OCI-LY1 (cell line): ENCODE results near the gene POLE.

Experiments
- H2AFZ ChIP-seq: fragments of 200-600 bp; sonication (generic), shearing (Covaris generic); 2 replicates; pipeline ENCODE4 v1.6.0; 2014; ENCODE audit warnings: antibody characterized with exemption, mild to moderate bottlenecking, low read length
- H3F3A ChIP-seq: fragments of 200-600 bp; sonication (generic), shearing (Covaris generic); 2 replicates; pipeline ENCODE4 v1.6.0; 2014; ENCODE audit warnings: mild to moderate bottlenecking, antibody characterized with exemption, low read length, moderate library complexity; ENCODE audit not compliant: insufficient read depth
- H3K27ac ChIP-seq: fragments of 200-600 bp; sonication (generic); 2 replicates; pipeline ENCODE4 v1.5.1; 2014; ENCODE audit warnings: low read length, mixed run types, mild to moderate bottlenecking, low read depth; ENCODE audit not compliant: poor library complexity, severe bottlenecking
- H3K27me3 ChIP-seq: fragments of 200-600 bp; sonication (generic); 2 replicates; pipeline ENCODE4 v1.6.0; 2014; ENCODE audit warnings: antibody characterized with exemption, mild to moderate bottlenecking, low read length, moderate library complexity; ENCODE audit not compliant: insufficient read depth
- H3K36me3 ChIP-seq: fragments of 200-600 bp; sonication (generic); 2 replicates; pipeline ENCODE4 v1.6.1; 2014; ENCODE audit warnings: mild to moderate bottlenecking, antibody characterized with exemption, low read length, moderate library complexity, mixed read lengths; ENCODE audit not compliant: insufficient read depth
- H3K4me1 ChIP-seq: fragments of 200-600 bp; sonication (generic); 2 replicates; pipeline ENCODE4 v1.5.1; 2014; ENCODE audit warnings: mild to moderate bottlenecking, low read length, moderate library complexity; ENCODE audit not compliant: insufficient read depth, severe bottlenecking
- H3K4me2 ChIP-seq: fragments of 200-600 bp; sonication (generic), shearing (Covaris generic); 2 replicates; pipeline ENCODE4 v1.6.1; 2014; ENCODE audit warnings: low read length
- H3K4me3 ChIP-seq: fragments of 200-600 bp; sonication (generic); 2 replicates; pipeline ENCODE4 v1.5.1; 2014; ENCODE audit warnings: low read length, low read depth, mild to moderate bottlenecking, mixed read lengths; ENCODE audit not compliant: poor library complexity, severe bottlenecking
- H3K79me2 ChIP-seq: fragments of 200-600 bp; shearing (Covaris generic); 2 replicates; pipeline ENCODE4 v1.6.1; 2016; ENCODE audit warnings: mixed run types, low read length, mixed read lengths; ENCODE audit not compliant: insufficient read depth
- H3K9ac ChIP-seq: fragments of 200-600 bp; sonication (generic), shearing (Covaris generic); 2 replicates; pipeline ENCODE4 v1.6.1; 2014; ENCODE audit warnings: mild to moderate bottlenecking, low read length, mixed read lengths
- H3K9me2 ChIP-seq: fragments of 200-600 bp; sonication (generic), shearing (Covaris generic); 2 replicates; pipeline ENCODE4 v1.6.1; 2014; ENCODE audit warnings: low read depth, mild to moderate bottlenecking, low read length, mixed read lengths
- H3K9me3 ChIP-seq: fragments of 200-600 bp; shearing (Covaris generic); 2 replicates; pipeline ENCODE4 v1.6.1; 2014; ENCODE audit warnings: low read length, mixed read lengths
- H4K20me1 ChIP-seq: fragments of 200-600 bp; sonication (generic), shearing (Covaris generic); 2 replicates; pipeline ENCODE4 v1.6.0; 2016; ENCODE audit warnings: mild to moderate bottlenecking, low read length; ENCODE audit not compliant: insufficient read depth
- EZH2 ChIP-seq: fragments of 200-600 bp; sonication (generic), shearing (Covaris generic); IDR thresholded peaks from 2 replicates; pipeline ENCODE4 v1.8.0; 2017; ENCODE audit warnings: borderline replicate concordance, mixed run types, mild to moderate bottlenecking, antibody characterized with exemption, low read length, moderate library complexity, mixed read lengths
- TF ChIP-seq, protein P1 (sequence below): fragments of 200-600 bp; sonication (generic), shearing (Covaris generic); IDR thresholded peaks from 2 replicates; pipeline ENCODE4 v1.5.1; 2017; ENCODE audit warnings: mild to moderate bottlenecking, antibody characterized with exemption, low read length, moderate library complexity, mixed read lengths

POLE gene

DNA sequence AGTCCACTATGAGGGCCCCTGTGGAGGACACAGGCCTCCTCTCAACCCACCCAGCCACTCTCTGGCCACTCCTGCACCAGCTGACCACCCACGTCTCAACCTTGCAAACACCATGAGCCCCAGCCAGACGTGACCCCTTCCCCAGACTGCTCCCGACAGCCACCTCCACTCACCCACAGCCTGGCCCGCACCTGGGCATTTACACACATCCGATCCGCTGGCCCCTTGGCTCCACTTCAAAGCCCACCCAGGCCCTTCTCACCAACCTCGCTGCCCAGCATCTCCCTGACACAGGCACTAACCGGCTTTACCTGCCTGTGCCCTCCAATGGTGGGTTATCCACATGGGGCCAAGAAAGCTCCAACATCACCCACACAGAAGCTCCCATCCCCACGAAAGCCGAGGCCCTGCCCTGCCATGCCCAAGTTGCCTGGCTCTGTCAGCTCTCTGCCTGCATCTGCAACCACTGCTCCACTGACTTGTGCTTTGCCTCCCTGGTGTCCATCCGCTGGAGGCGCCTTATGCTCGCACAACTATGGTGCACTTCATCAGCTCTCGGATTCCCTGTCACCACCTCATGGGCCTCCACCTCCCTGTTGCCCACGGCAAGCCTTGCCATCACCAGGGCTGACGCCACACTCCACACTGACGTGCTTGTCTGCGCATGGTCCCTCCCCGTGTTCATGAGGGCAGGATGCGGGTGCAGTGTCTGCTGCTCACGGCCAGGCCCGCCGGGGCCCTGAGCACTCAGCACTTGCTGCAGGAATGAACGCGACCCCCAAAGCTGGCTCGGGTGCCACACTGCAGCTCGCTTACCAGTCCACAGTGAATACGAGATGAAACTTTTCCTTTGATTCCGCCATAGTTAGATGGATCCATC is 51.8 kb downstream of the POLE start:
- no peaks in the 10 kb centered on the region for H4K20me1 ChIP-seq
- no peak overlapping the region for H3K9ac ChIP-seq
- H3K27me3 ChIP-seq: no peaks in the 10 kb centered on the region
- no peak overlapping the region for H2AFZ ChIP-seq
- peaks cover 99% of the 10 kb centered on the region for H3K36me3 ChIP-seq
- H3F3A ChIP-seq: no peaks in the 10 kb centered on the region
- H3K9me2 ChIP-seq: no peaks in the 10 kb centered on the region
- no peaks in the 10 kb centered on the region for H3K9me3 ChIP-seq
- no peaks in the 10 kb centered on the region for H3K79me2 ChIP-seq
- H3K4me2 ChIP-seq: no peak overlapping the region
- H3K4me3 ChIP-seq: no peak overlapping the region
- H3K4me1 ChIP-seq: no peaks in the 10 kb centered on the region
- H3K27ac ChIP-seq: no peak overlapping the region
- no peak for TF ChIP-seq EZH2
- TF ChIP-seq, protein P1, sequence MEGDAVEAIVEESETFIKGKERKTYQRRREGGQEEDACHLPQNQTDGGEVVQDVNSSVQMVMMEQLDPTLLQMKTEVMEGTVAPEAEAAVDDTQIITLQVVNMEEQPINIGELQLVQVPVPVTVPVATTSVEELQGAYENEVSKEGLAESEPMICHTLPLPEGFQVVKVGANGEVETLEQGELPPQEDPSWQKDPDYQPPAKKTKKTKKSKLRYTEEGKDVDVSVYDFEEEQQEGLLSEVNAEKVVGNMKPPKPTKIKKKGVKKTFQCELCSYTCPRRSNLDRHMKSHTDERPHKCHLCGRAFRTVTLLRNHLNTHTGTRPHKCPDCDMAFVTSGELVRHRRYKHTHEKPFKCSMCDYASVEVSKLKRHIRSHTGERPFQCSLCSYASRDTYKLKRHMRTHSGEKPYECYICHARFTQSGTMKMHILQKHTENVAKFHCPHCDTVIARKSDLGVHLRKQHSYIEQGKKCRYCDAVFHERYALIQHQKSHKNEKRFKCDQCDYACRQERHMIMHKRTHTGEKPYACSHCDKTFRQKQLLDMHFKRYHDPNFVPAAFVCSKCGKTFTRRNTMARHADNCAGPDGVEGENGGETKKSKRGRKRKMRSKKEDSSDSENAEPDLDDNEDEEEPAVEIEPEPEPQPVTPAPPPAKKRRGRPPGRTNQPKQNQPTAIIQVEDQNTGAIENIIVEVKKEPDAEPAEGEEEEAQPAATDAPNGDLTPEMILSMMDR: no peak

DNA sequence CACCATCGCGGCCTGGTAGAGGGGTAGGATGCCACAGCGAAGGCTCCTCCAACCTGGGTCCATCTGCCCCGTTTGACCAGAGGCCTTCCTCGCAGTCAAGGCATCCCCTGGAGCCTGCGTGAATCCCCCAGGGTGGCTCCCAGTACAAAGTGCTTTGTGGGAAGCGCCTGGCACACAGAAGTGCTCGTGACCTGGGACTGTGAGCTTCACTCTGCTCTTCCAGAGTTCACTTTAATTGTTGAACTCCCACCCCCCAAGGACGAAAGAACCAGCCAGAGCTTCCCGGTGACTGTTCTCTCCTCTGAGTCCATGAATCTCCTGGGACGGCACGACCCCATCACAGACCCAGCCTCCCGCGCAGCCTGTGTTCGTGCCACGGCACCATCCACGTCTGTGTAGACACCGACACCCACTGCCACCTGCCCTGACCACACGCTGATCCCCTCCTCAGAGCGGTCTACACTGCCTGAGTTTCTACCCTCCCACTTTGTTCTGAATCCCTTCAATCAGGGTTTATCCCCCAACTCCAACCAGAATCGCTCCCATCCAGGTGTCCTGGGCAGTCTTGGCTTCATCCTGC is 52.6 kb downstream of the POLE start:
- no peak overlapping the region for H2AFZ ChIP-seq
- peaks cover 99% of the 10 kb centered on the region for H3K36me3 ChIP-seq
- no peaks in the 10 kb centered on the region for H3K79me2 ChIP-seq
- no peak overlapping the region for H3K9ac ChIP-seq
- no peaks in the 10 kb centered on the region for H3K4me1 ChIP-seq
- no peaks in the 10 kb centered on the region for H3K9me3 ChIP-seq
- no peak overlapping the region for H3K4me3 ChIP-seq
- no peak overlapping the region for H3K4me2 ChIP-seq
- no peak overlapping the region for H3K27ac ChIP-seq
- no peaks in the 10 kb centered on the region for H3K27me3 ChIP-seq
- H3F3A ChIP-seq: no peaks in the 10 kb centered on the region
- no peaks in the 10 kb centered on the region for H4K20me1 ChIP-seq
- no peaks in the 10 kb centered on the region for H3K9me2 ChIP-seq
- TF ChIP-seq EZH2: no peak
- TF ChIP-seq, protein P1: no peak

DNA sequence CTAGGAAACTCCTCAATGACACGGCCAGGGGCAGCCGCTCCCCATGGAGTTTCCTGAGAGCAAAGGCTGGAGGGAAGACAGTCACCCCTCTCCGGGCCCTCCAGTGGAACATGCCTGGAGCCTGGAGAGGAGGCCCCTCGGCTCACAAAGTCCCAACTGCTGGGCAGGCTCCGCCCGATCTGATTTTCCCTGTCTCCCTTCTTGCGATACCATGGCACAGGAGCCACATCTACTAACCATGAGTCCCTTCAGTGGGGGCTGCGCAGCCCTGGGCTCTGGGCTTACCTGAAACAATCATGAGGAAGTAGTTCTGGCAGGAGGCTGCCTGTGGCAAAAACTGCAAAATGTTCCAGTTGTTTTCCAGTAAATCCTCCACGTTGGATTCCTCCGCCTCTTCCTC is 53.2 kb downstream of the POLE start:
- H3K4me1 ChIP-seq: no peaks in the 10 kb centered on the region
- H3K36me3 ChIP-seq: peaks cover 99% of the 10 kb centered on the region
- H3K4me2 ChIP-seq: no peak overlapping the region
- H3K9me3 ChIP-seq: no peaks in the 10 kb centered on the region
- TF ChIP-seq, protein P1: no peak
- no peak for TF ChIP-seq EZH2
- H3K27ac ChIP-seq: no peak overlapping the region
- H3K9me2 ChIP-seq: no peaks in the 10 kb centered on the region
- no peaks in the 10 kb centered on the region for H3K79me2 ChIP-seq
- no peak overlapping the region for H3K9ac ChIP-seq
- H3F3A ChIP-seq: no peaks in the 10 kb centered on the region
- H2AFZ ChIP-seq: no peak overlapping the region
- no peak overlapping the region for H3K4me3 ChIP-seq
- H4K20me1 ChIP-seq: no peaks in the 10 kb centered on the region
- no peaks in the 10 kb centered on the region for H3K27me3 ChIP-seq
